Measurements from ENCODE around the gene CCDC157.

CCDC157 gene

DNA sequence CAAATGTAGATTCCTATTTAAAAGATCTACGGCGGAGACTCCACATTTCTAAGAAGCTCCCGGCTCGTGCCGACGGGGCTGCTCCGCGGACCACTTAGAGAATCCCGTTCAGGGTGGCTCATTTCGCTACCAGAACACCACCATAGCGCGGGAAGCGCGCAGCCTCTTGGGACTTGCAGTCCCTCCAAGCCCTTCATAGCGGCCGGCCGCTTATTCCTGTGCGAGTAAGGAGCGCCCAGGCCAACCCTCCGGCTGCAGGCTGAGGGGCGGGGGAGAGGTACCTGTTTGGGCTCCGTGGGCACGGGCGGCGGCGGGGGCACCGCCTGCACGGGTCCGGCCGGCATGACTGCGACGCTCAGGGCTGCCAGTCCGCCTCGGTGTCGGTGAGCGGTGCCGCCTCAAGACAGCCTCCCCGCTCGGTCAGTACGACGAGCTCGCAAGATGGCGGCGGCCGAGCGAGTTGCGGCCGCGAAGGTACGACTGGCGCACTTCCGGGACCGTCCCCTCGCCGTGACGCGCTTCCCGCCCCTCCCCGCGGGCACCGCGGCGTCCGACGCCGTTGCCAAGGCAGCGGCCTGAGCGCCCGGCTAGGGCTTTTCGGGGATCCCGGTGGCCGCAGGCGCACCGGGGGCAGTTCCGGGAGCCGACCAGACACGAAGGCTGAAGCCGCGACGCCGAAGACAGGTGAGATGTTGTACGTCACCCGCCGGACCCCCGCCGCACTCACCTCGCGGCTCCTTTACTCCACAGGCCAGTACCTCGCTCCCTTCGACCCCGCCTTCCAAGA, at the start of gene CCDC157, which contains the start of gene SF3A1:
TSS of gene CCDC157 (plus strand) at position 559 of the 787 bp plus-strand sequence. CDS start 8,994 bp downstream, outside the sequence.
TSS of gene SF3A1 (minus strand) at position 446 of the 787 bp plus-strand sequence. CDS start at position 344, 102 bp downstream.
- peak within 1 kb of the TSS; percentile 91 to 97 for H3K9ac ChIP-seq (ENCODE audit: low read depth in 1 of 2, low read length in 2 of 2)
- H3K27me3 ChIP-seq (ENCODE audit: control insufficient read depth in 2 of 2, insufficient read depth in 2 of 2, low read length in 2 of 2), result no peaks in the 10 kb centered on the region
- peak within 1 kb of the TSS; percentile 99 for H3K27ac ChIP-seq (ENCODE audit: low read depth in 2 of 2, low read length in 2 of 2)
- H3K4me3 ChIP-seq (ENCODE audit: low read length in 2 of 2), result peak within 1 kb of the TSS; percentile 87 to 95
- H3K36me3 ChIP-seq (ENCODE audit: control insufficient read depth in 2 of 2, insufficient read depth in 2 of 2, low read length in 2 of 2), result peaks cover 15 to 21% of the 10 kb centered on the region in 2 donors
- peaks cover 13 to 16% of the 10 kb centered on the region in 2 donors for H3K4me1 ChIP-seq (ENCODE audit: control insufficient read depth in 2 of 2, insufficient read depth in 2 of 2, low read length in 2 of 2)
- H3K9me3 ChIP-seq (ENCODE audit: control insufficient read depth in 2 of 2, low read length in 2 of 2), result no peaks in the 10 kb centered on the region

DNA sequence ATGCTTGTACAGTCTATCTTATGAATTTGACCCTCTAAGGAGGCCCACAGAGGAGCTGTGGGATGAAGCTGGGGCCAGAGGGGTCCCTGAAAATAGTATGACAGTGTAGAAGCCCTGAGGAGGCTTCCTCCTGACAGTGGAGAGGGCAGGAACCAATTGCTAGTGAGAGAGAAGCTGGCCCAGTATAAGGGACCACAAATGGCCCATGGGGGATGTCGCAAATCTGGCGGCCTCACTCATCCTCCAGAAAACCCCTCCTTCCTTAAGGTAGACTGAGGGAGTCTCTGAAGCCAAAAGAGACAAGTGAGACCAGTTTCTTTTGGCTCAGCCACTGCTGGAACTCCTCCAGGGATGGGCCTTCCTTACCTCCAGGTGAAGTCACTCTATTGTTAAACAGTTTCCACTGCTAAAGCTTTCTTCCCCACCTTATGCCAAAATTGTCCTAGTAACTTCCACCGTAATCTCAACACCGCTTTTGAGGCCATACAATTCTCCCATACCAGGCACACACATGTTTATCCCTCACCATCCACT, 49.7 kb upstream of the CCDC157 start:
- Histone ChIP-seq H3K9ac (ENCODE audit: low read depth in 1 of 2, low read length in 2 of 2) (peak overlapping the region in 1 of 2 donors; percentile 23), H3K27me3 (ENCODE audit: control insufficient read depth in 2 of 2, insufficient read depth in 2 of 2, low read length in 2 of 2) (no peaks in the 10 kb centered on the region), H3K4me3 (ENCODE audit: low read length in 2 of 2) (no peak overlapping the region), H3K9me3 (ENCODE audit: control insufficient read depth in 2 of 2, low read length in 2 of 2) (no peaks in the 10 kb centered on the region), H3K27ac (ENCODE audit: low read depth in 2 of 2, low read length in 2 of 2) (peak overlapping the region; percentile 85 to 92), H3K36me3 (ENCODE audit: control insufficient read depth in 2 of 2, insufficient read depth in 2 of 2, low read length in 2 of 2) (peaks cover 0 to 13% of the 10 kb centered on the region in 2 donors), H3K4me1 (ENCODE audit: control insufficient read depth in 2 of 2, insufficient read depth in 2 of 2, low read length in 2 of 2) (peaks cover 88 to 93% of the 10 kb centered on the region in 2 donors)

DNA sequence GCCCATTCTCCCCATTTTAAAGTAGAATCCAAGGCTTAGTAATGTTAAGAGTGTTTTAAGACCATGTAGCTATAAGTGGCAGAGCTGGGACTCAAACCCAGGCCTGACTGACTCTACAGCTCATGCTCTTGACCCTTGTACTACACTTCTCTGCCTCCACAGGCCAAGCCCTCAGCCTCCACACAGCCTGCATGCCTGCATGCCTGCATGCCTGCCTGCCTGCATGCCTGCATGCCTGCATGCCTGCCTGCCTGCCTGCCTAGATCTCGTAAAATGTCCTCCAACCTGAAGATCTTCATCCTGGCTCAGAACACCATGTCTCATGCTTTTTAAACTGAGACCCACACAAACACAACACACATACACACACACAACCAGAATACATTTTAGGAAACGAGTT, 48.7 kb upstream of the CCDC157 start:
- Histone ChIP-seq H3K36me3 (ENCODE audit: control insufficient read depth in 2 of 2, insufficient read depth in 2 of 2, low read length in 2 of 2) (peaks cover 0 to 9% of the 10 kb centered on the region in 2 donors), H3K27me3 (ENCODE audit: control insufficient read depth in 2 of 2, insufficient read depth in 2 of 2, low read length in 2 of 2) (no peaks in the 10 kb centered on the region), H3K9me3 (ENCODE audit: control insufficient read depth in 2 of 2, low read length in 2 of 2) (no peaks in the 10 kb centered on the region), H3K9ac (ENCODE audit: low read depth in 1 of 2, low read length in 2 of 2) (no peak overlapping the region), H3K27ac (ENCODE audit: low read depth in 2 of 2, low read length in 2 of 2) (peak overlapping the region in 1 of 2 donors; percentile 34), H3K4me1 (ENCODE audit: control insufficient read depth in 2 of 2, insufficient read depth in 2 of 2, low read length in 2 of 2) (peaks cover 88 to 93% of the 10 kb centered on the region in 2 donors), H3K4me3 (ENCODE audit: low read length in 2 of 2) (no peak overlapping the region)

DNA sequence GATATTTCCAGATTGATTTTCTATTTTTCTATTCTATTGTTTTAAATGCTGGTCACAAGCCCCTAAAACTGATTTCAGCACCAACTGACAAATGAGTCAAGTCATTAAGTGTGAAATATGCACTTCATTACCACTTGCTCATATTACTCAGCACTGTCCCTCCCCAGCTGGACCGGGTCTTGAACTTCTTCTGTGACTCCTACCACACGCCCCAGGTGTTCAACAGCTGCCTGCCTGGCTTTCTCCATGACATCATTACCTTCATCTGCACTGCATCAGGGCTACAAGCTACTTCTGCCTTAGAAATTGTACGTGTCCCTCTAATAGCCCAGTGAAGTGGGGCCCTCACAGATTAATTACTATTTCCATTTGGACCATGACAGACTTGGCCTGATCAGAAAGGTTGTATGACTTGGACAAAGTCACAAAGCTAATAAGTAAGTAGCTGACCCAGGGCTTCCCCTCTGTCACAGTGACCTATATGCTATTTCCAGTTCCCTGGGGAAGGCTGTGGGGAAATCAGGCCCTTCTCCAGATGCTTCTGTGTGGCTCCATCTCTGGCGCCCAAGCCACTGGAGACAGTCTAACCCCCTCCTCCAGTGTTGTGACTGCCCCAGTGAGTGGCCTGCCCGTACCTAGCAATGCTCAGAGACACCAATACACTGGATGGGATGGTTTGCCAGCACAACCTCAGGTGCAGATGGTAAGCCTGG, 48.1 kb upstream of the CCDC157 start:
- H3K36me3 ChIP-seq (ENCODE audit: control insufficient read depth in 2 of 2, insufficient read depth in 2 of 2, low read length in 2 of 2), result peaks cover 0 to 3% of the 10 kb centered on the region in 2 donors
- H3K4me3 ChIP-seq (ENCODE audit: low read length in 2 of 2), result no peak overlapping the region
- H3K9ac ChIP-seq (ENCODE audit: low read depth in 1 of 2, low read length in 2 of 2), result peak overlapping the region in 1 of 2 donors; percentile 16
- H3K4me1 ChIP-seq (ENCODE audit: control insufficient read depth in 2 of 2, insufficient read depth in 2 of 2, low read length in 2 of 2), result peaks cover 84 to 90% of the 10 kb centered on the region in 2 donors
- no peaks in the 10 kb centered on the region for H3K9me3 ChIP-seq (ENCODE audit: control insufficient read depth in 2 of 2, low read length in 2 of 2)
- H3K27ac ChIP-seq (ENCODE audit: low read depth in 2 of 2, low read length in 2 of 2), result peak overlapping the region; percentile 30 to 41
- no peaks in the 10 kb centered on the region for H3K27me3 ChIP-seq (ENCODE audit: control insufficient read depth in 2 of 2, insufficient read depth in 2 of 2, low read length in 2 of 2)

DNA sequence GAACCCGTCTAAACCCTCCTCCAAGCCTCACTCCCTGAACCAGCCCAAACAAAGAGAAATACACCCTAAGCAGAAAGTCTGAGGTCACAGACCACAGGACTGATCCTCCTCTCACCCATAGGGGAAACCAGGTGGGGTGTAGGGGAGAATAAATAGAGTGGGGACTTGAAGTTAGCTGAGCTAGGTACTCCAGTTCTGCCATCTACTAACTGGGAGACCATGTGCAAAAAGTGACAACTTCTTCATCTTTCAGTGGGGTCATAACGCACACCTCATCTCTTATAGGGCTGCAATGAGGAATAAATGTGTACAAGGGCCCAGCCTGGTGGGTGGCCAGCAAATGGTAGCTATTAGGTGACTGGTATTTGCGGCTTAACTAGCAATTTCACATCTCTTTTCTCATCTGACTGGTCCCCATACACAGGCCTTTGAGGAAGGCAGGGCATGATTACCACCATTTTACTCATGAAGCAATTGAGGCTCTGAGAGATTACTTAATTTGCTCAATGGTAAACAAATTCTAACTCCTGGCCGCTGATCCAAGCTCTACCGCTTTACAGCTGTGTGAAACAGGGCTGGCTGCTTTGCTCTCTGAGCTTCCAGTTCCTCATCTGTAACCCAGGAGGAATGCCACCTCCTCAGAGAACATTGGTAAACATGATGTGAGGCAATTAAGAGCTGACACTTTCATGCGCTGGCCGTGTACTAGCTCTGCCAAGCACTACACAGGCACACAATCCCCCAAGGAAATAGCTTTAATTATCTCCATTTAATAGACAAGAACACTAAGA, 46.7 kb upstream of the CCDC157 start:
- Histone ChIP-seq H3K9ac (ENCODE audit: low read depth in 1 of 2, low read length in 2 of 2) (peak overlapping the region; percentile 0 to 57), H3K9me3 (ENCODE audit: control insufficient read depth in 2 of 2, low read length in 2 of 2) (no peaks in the 10 kb centered on the region), H3K36me3 (ENCODE audit: control insufficient read depth in 2 of 2, insufficient read depth in 2 of 2, low read length in 2 of 2) (peaks cover 0 to 3% of the 10 kb centered on the region in 2 donors), H3K4me3 (ENCODE audit: low read length in 2 of 2) (peak overlapping the region in 1 of 2 donors; percentile 14), H3K27ac (ENCODE audit: low read depth in 2 of 2, low read length in 2 of 2) (peak overlapping the region; percentile 72 to 80), H3K4me1 (ENCODE audit: control insufficient read depth in 2 of 2, insufficient read depth in 2 of 2, low read length in 2 of 2) (peaks cover 77 to 81% of the 10 kb centered on the region in 2 donors), H3K27me3 (ENCODE audit: control insufficient read depth in 2 of 2, insufficient read depth in 2 of 2, low read length in 2 of 2) (no peaks in the 10 kb centered on the region)

DNA sequence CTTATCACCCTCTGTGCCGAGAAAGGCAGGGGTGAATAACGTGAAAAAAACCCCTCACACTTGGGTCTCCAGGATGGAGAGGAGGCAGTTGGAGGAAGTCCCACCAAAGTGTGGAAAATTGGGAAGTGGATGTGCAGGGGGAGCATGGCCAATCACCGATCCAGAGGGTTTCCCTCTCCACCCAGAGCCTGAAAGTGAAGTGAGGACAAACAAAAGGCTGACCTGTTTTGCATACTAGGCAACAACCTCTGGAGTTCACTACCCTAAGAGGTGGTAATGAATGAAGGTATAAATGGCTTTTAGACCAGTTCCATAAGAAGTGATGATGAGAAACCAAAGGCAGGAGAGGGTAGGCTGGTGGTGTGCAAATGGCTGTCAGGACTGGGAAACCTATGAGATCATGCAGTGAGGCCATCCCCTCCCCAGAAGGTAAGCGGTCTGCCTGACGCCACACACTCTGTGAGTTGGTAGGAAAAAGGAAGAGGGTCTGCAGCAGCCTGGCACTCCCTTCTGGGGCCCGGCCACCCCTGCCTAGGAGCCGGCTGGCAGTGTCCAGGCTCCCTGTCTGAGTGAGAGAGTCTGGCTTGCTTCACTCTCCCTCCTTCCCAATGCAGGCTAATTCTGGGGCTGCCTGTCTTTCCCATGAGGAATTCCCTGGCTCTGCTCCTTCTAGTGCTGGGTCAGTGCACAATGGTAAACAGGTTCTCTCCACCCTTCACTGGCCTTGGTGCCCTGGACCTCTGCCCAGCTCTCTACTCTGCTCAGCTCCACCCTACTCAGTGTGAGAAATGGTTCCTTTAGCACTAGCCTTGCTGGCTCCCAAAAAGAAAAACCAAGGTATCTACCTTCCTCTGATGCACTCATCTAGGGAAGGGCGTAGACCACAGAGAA, 45.7 kb upstream of the CCDC157 start:
- H3K36me3 ChIP-seq (ENCODE audit: control insufficient read depth in 2 of 2, insufficient read depth in 2 of 2, low read length in 2 of 2), result peaks cover 0 to 3% of the 10 kb centered on the region in 2 donors
- H3K4me1 ChIP-seq (ENCODE audit: control insufficient read depth in 2 of 2, insufficient read depth in 2 of 2, low read length in 2 of 2), result peaks cover 67 to 71% of the 10 kb centered on the region in 2 donors
- no peaks in the 10 kb centered on the region for H3K27me3 ChIP-seq (ENCODE audit: control insufficient read depth in 2 of 2, insufficient read depth in 2 of 2, low read length in 2 of 2)
- H3K4me3 ChIP-seq (ENCODE audit: low read length in 2 of 2), result peak overlapping the region in 1 of 2 donors; percentile 10
- H3K9me3 ChIP-seq (ENCODE audit: control insufficient read depth in 2 of 2, low read length in 2 of 2), result no peaks in the 10 kb centered on the region
- H3K27ac ChIP-seq (ENCODE audit: low read depth in 2 of 2, low read length in 2 of 2), result peak overlapping the region; percentile 72 to 80
- peak overlapping the region in 1 of 2 donors; percentile 57 for H3K9ac ChIP-seq (ENCODE audit: low read depth in 1 of 2, low read length in 2 of 2)

DNA sequence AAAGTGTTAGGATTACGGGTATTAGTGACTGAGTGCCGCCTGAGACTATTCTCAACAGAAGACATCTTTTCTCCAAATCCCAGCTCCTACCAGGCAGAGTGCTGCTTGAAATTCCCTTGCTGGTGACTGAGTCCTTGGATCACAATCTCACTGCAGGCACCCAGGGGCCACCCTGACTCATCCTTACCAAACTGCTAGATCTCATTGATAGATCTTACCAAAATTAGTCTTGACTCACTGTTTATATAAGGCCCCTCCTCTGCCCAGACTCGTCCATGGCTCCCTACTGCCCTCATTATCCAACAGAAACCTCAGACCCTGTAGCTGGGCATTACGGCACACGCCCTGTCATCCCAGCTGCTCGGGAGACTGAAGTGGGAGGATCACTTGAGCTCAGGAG, 44.8 kb upstream of the CCDC157 start:
- H3K4me1 ChIP-seq (ENCODE audit: control insufficient read depth in 2 of 2, insufficient read depth in 2 of 2, low read length in 2 of 2), result peaks cover 57 to 62% of the 10 kb centered on the region in 2 donors
- peaks cover 0 to 3% of the 10 kb centered on the region in 2 donors for H3K36me3 ChIP-seq (ENCODE audit: control insufficient read depth in 2 of 2, insufficient read depth in 2 of 2, low read length in 2 of 2)
- peak overlapping the region; percentile 72 to 80 for H3K27ac ChIP-seq (ENCODE audit: low read depth in 2 of 2, low read length in 2 of 2)
- no peak overlapping the region for H3K4me3 ChIP-seq (ENCODE audit: low read length in 2 of 2)
- no peaks in the 10 kb centered on the region for H3K9me3 ChIP-seq (ENCODE audit: control insufficient read depth in 2 of 2, low read length in 2 of 2)
- H3K9ac ChIP-seq (ENCODE audit: low read depth in 1 of 2, low read length in 2 of 2), result peak overlapping the region in 1 of 2 donors; percentile 57
- no peaks in the 10 kb centered on the region for H3K27me3 ChIP-seq (ENCODE audit: control insufficient read depth in 2 of 2, insufficient read depth in 2 of 2, low read length in 2 of 2)

DNA sequence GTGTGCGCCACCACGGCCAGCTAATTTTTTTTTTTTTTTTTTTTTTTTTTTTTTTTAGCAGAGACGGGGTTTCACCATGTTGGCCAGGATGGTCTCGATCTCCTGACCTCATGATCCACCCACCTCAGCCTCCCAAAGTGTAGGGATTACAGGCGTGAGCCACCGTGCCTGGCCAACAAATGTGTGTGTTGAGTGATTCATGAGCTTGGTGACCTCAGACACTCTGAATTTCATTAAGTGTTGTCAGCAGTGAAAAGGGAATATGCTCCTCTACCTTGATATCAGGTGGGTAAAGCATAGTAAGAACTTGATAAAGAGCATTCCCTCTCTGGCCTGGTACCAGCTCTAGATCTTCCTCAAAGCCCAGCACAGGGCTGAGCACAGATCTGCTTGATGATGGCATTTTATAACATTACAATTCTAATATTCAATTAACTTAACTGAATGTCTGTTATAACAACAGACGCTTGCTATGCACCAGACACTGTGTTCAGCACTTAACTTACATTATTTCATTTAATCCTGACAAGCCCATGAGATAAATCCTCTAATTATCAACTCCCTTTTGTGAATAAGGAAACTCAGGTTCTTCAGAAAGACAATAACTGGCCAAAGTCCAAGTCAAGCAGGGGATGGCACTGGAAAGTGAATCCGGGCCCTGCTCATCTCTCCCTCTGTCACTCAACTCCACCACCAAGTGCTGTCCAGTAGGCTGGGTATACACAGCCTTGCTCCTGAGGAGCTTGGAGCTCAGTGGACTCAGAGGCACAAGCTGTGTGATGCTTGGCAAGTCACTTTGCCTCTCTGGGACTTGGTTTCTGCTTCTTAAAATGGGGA, 43.1 kb upstream of the CCDC157 start:
- Histone ChIP-seq H3K9me3 (ENCODE audit: control insufficient read depth in 2 of 2, low read length in 2 of 2) (no peaks in the 10 kb centered on the region), H3K4me1 (ENCODE audit: control insufficient read depth in 2 of 2, insufficient read depth in 2 of 2, low read length in 2 of 2) (peaks cover 50 to 55% of the 10 kb centered on the region in 2 donors), H3K9ac (ENCODE audit: low read depth in 1 of 2, low read length in 2 of 2) (no peak overlapping the region), H3K27ac (ENCODE audit: low read depth in 2 of 2, low read length in 2 of 2) (peak overlapping the region; percentile 4 to 16), H3K27me3 (ENCODE audit: control insufficient read depth in 2 of 2, insufficient read depth in 2 of 2, low read length in 2 of 2) (no peaks in the 10 kb centered on the region), H3K4me3 (ENCODE audit: low read length in 2 of 2) (no peak overlapping the region), H3K36me3 (ENCODE audit: control insufficient read depth in 2 of 2, insufficient read depth in 2 of 2, low read length in 2 of 2) (peaks cover 0 to 3% of the 10 kb centered on the region in 2 donors)
